Measurements from ENCODE around the gene RIPK1.

- TF ChIP-seq CTCF (IDR thresholded peaks at IDR 0.05 in 4 of 5, conservative IDR thresholded peaks at IDR 0.05 in 1 of 5) (no peak), POLR2A (IDR thresholded peaks at IDR 0.05) (no peak)
These were observed 45.3 kb upstream of the RIPK1 start for GRCh38 chr6:3022765-3023662.

All from gastrocnemius medialis (tissue), 4 donors.